HT-29 (cell line): ENCODE results near the gene DZIP1. TPM values are rescaled to one million over a fixed set of nuclear protein-coding genes. Genes with fewer than 3 reads are reported as not detected.

Experiments used
- DNase-seq: peaks from one replicate; pipeline ENCODE4 v3.0.0-alpha.2; 2015; ENCODE audit warnings: low spot score
- total RNA-seq: library from RNA; depleted of rRNA; stranded (reverse); fragments of >200 nt; shearing (Covaris generic); gene quantifications from 2 replicates; pipeline ENCODE4 v1.2.3, GENCODE V29; 2014

DZIP1 gene
- total RNA-seq, 1 experiment from 2014 or later: not detected

GRCh38 chr13:95642999-95643398 lies 1.5 kb downstream of the DZIP1 start:
- DNase-seq: no peak

- no peak for DNase-seq
Observed at GRCh38 chr13:95642028-95642621, 2.4 kb downstream of the DZIP1 start.

GRCh38 chr13:95641291-95642027 lies 3.0 kb downstream of the DZIP1 start:
- no peak for DNase-seq

GRCh38 chr13:95636853-95637252 lies 7.7 kb downstream of the DZIP1 start:
- DNase-seq: no peak

- DNase-seq: no peak
Observed at GRCh38 chr13:95630593-95630992, 13.9 kb downstream of the DZIP1 start.

GRCh38 chr13:95629071-95629470 lies 15.4 kb downstream of the DZIP1 start:
- no peak for DNase-seq

- no peak for DNase-seq
Observed at GRCh38 chr13:95628488-95628887, 16.0 kb downstream of the DZIP1 start.

- no peak for DNase-seq
Observed at GRCh38 chr13:95627590-95627989, 16.9 kb downstream of the DZIP1 start.

- no peak for DNase-seq
Observed at GRCh38 chr13:95626768-95627167, 17.7 kb downstream of the DZIP1 start.

- peak; percentile 71 for DNase-seq
Observed at GRCh38 chr13:95624020-95624419, 20.5 kb downstream of the DZIP1 start.

- no peak for DNase-seq
Observed at GRCh38 chr13:95623141-95623540, 21.4 kb downstream of the DZIP1 start.

GRCh38 chr13:95620825-95621498 lies 23.5 kb downstream of the DZIP1 start:
- no peak for DNase-seq

- DNase-seq: peak; percentile 33
Observed at GRCh38 chr13:95620030-95620824, 24.3 kb downstream of the DZIP1 start.

- no peak for DNase-seq
Observed at GRCh38 chr13:95615539-95615938, 29.0 kb downstream of the DZIP1 start.

- DNase-seq: peak; percentile 54
Observed at GRCh38 chr13:95614641-95615245, 29.8 kb downstream of the DZIP1 start.

GRCh38 chr13:95608640-95609323 lies 35.7 kb downstream of the DZIP1 start:
- no peak for DNase-seq

- DNase-seq: peak; percentile 57
Observed at GRCh38 chr13:95607366-95607765, 37.1 kb downstream of the DZIP1 start.

GRCh38 chr13:95605448-95606125 lies 38.9 kb downstream of the DZIP1 start:
- DNase-seq: peak; percentile 85

GRCh38 chr13:95604556-95604915 lies 40.0 kb downstream of the DZIP1 start:
- DNase-seq: no peak

- DNase-seq: peak; percentile 92
Observed at GRCh38 chr13:95603887-95604555, 40.5 kb downstream of the DZIP1 start.
